Esophagus muscularis mucosa (tissue), 4 donors: ENCODE data around the gene PPARA. TPM values are rescaled to one million over a fixed set of nuclear protein-coding genes. Genes with fewer than 3 reads are reported as not detected.

ENCODE experiments used
- DNase-seq: peaks from one replicate; pipeline ENCODE4 v3.0.0-alpha.2; 2017; ENCODE audit errors: extremely low spot score
- H3K27ac ChIP-seq, 4 donors: fragments of 200-600 bp; sonication (generic); replicated peaks in 1 of 4; 1 replicate in 3 of 4; 2 replicates in 1 of 4; pipeline ENCODE4 v1.5.1; 2016 to 2019; ENCODE audit warnings: mild to moderate bottlenecking in 1 of 4
- H3K27me3 ChIP-seq, 4 donors: fragments of 200-600 bp; sonication (generic); one replicate each; pipeline versions ENCODE4 v1.5.1 to v1.6.0; 2016 to 2019
- H3K36me3 ChIP-seq, 4 donors: fragments of 200-600 bp; sonication (generic); one replicate each; pipeline ENCODE4 v1.5.1; 2016 to 2019
- H3K4me1 ChIP-seq, 4 donors: fragments of 200-600 bp; sonication (generic); one replicate each; pipeline ENCODE4 v1.5.1; 2016 to 2019
- H3K4me3 ChIP-seq, 4 donors: fragments of 200-600 bp; sonication (generic); 1 replicate in 2 of 4; 2 replicates in 2 of 4; pipeline ENCODE4 v1.5.1; 2016 to 2019; ENCODE audit warnings: mild to moderate bottlenecking in 4 of 4, moderate library complexity in 1 of 4
- H3K9me3 ChIP-seq, 4 donors: fragments of 200-600 bp; sonication (generic); 1 replicate in 3 of 4; 2 replicates in 1 of 4; pipeline ENCODE4 v1.5.1; 2016 to 2019
- EP300 ChIP-seq: sonication (generic); formaldehyde crosslinking; IDR thresholded peaks from one replicate; pipeline ENCODE4 v1.6.1; 2017; ENCODE audit warnings: antibody characterized with exemption
- POLR2A ChIP-seq: fragments of 450-650 bp; IDR thresholded peaks from one replicate; pipeline ENCODE4 v1.6.1; 2017; ENCODE audit warnings: antibody characterized with exemption, moderate library complexity, mild to moderate bottlenecking, low read depth
- POLR2AphosphoS5 ChIP-seq, 2 donors: sonication (generic); formaldehyde crosslinking; IDR thresholded peaks; one replicate each; pipeline ENCODE4 v1.6.1; 2017; ENCODE audit warnings: antibody characterized with exemption in 2 of 2
- WGBS: methylation state at CpG from one replicate; pipeline ENCODE4 v1.1.5; 2018; 5-methylcytosine and 5-hydroxymethylcytosine counted together
- intact Hi-C: fragments of 100-400 bp; cut with DNase I; formaldehyde crosslinking; loops from one replicate; pipeline ENCODE4 v1.15.1; 2023
- total RNA-seq, 4 donors: library from RNA; depleted of rRNA; stranded (reverse); fragments of >200 nt; gene quantifications; one replicate each; pipeline versions ENCODE4 v1.1.0 to v1.2.1, GENCODE V29; 2016
- TF ChIP-seq, protein P1 (sequence below), 3 experiments: fragments of 200-600 bp in 2 of 3; fragments of 450-650 bp in 1 of 3; sonication (generic) in 2 of 3; IDR thresholded peaks; one replicate each; pipeline ENCODE4 v1.5.1; 2017 to 2019; ENCODE audit warnings: antibody characterized with exemption in 3 of 3, mild to moderate bottlenecking in 2 of 3, moderate library complexity in 1 of 3

Gene PPARA
- total RNA-seq, 4 donors from 2014 or later = 17.0 to 50.9 (median 26.8) TPM

DNA sequence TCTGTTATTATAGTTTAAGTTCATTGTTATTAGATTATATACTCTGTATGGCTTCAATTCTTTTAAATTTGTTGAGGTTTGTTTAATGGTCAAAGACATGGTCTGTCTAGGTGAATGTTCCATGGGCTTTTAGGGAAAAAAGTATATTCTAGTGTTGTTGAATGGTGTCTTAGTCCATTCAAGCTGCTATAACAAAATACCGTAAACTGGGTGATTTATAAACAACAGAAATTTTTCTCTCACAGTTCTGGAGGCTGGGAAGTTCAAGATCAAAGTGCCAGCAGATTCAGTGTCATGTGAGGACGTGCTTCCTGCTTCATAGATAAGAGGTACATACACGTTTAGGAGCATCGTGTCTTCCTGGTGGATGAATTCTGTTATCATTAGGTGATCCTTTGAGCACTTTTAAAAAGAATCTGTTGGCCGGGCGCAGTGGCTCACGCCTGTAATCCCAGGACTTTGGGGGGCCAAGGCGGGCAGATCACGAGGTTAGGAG lies 26.2 kb downstream of the PPARA start:
- TF ChIP-seq EP300 (no peak), POLR2AphosphoS5 (IDR thresholded peaks at IDR 0.05) (no peak)
- Histone ChIP-seq H3K9me3 (peaks cover 0 to 16% (median 10%) of the 10 kb centered on the region in 4 donors), H3K27ac (no peak overlapping the region), H3K36me3 (peaks cover 8 to 28% (median 19%) of the 10 kb centered on the region in 4 donors), H3K4me3 (no peak overlapping the region), H3K4me1 (peaks cover 15 to 24% (median 19%) of the 10 kb centered on the region in 4 donors), H3K27me3 (no peaks in the 10 kb centered on the region)
- intact Hi-C loops = no loop called here
- DNase-seq = no peak
- 96% methylated on average over 9 of the region's 9 CpGs for WGBS

DNA sequence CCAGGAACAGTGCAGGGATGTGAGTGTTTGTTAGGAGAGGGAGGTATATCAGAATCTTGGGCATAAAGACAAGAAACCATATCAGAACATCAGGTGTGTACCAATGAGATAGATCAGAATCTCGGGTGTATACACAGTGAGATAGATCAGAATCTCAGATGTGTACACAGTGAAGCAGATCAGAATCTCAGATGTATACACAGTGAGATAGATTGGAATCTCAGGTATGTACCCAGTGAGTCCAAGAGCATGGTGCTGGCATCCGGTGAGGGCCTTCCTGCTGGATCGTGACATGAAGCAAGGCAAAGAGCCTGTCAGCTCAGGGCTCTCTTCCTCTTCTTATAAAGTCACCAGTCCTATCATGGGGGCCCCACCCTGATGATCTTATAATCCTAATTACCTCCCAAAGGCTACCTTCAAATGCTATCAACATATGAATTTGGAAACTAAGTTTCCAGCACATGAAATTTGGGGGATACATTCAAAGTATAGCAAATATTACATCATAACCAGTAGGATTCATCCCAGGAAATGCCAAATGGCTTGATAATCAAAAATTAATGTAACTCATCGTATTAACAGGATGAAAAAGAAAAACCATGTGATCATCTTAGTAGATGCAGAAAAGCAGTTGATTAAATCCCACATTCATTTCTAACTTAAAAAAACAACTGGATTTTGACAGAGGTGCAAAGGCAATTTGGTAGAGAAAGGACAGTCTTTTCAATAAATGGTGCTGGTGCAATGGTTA lies 28.6 kb downstream of the PPARA start:
- intact Hi-C loops = no loop called here
- Histone ChIP-seq H3K27ac (no peak overlapping the region), H3K36me3 (peaks cover 8 to 42% (median 26%) of the 10 kb centered on the region in 4 donors), H3K27me3 (no peaks in the 10 kb centered on the region), H3K9me3 (peaks cover 0 to 16% (median 10%) of the 10 kb centered on the region in 4 donors), H3K4me3 (no peak overlapping the region), H3K4me1 (peaks cover 0 to 1% (median 0%) of the 10 kb centered on the region in 4 donors)
- 86% methylated on average over 4 of the region's 4 CpGs for WGBS
- DNase-seq = no peak
- TF ChIP-seq POLR2AphosphoS5 (IDR thresholded peaks at IDR 0.05) = no peak
- no peak for TF ChIP-seq POLR2A
- TF ChIP-seq, protein P1, sequence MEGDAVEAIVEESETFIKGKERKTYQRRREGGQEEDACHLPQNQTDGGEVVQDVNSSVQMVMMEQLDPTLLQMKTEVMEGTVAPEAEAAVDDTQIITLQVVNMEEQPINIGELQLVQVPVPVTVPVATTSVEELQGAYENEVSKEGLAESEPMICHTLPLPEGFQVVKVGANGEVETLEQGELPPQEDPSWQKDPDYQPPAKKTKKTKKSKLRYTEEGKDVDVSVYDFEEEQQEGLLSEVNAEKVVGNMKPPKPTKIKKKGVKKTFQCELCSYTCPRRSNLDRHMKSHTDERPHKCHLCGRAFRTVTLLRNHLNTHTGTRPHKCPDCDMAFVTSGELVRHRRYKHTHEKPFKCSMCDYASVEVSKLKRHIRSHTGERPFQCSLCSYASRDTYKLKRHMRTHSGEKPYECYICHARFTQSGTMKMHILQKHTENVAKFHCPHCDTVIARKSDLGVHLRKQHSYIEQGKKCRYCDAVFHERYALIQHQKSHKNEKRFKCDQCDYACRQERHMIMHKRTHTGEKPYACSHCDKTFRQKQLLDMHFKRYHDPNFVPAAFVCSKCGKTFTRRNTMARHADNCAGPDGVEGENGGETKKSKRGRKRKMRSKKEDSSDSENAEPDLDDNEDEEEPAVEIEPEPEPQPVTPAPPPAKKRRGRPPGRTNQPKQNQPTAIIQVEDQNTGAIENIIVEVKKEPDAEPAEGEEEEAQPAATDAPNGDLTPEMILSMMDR (IDR thresholded peaks at IDR 0.05) = no peak
- no peak for TF ChIP-seq EP300

DNA sequence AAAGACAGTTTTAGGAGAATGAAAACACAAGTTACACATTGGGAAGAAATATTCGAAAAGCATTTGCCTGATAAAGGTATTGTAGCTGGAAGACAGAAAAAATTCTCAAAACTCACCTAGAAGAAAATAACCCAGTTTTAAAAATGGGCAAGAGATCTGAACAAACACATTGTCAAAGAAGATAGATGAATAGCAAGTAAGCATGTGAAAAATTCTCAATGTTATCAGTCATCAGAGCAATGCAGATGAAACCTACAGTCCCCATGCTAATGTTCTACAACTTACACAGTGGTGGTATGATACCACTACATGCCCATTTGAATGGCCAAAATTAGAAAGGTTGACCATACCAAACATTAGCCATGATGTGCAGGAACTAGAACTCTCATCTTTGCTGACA lies 29.4 kb downstream of the PPARA start:
- Histone ChIP-seq H3K27me3 (no peaks in the 10 kb centered on the region), H3K4me1 (no peaks in the 10 kb centered on the region), H3K27ac (no peak overlapping the region), H3K4me3 (no peak overlapping the region), H3K36me3 (peaks cover 8 to 46% (median 27%) of the 10 kb centered on the region in 4 donors), H3K9me3 (peaks cover 0 to 16% (median 10%) of the 10 kb centered on the region in 4 donors)
- 98% methylated on average over 1 of the region's 1 CpG for WGBS
- TF ChIP-seq POLR2A (no peak), EP300 (no peak), POLR2AphosphoS5 (IDR thresholded peaks at IDR 0.05) (no peak)
- TF ChIP-seq, protein P1 (IDR thresholded peaks at IDR 0.05) = no peak
- no peak for DNase-seq
- intact Hi-C loops = no loop called here

DNA sequence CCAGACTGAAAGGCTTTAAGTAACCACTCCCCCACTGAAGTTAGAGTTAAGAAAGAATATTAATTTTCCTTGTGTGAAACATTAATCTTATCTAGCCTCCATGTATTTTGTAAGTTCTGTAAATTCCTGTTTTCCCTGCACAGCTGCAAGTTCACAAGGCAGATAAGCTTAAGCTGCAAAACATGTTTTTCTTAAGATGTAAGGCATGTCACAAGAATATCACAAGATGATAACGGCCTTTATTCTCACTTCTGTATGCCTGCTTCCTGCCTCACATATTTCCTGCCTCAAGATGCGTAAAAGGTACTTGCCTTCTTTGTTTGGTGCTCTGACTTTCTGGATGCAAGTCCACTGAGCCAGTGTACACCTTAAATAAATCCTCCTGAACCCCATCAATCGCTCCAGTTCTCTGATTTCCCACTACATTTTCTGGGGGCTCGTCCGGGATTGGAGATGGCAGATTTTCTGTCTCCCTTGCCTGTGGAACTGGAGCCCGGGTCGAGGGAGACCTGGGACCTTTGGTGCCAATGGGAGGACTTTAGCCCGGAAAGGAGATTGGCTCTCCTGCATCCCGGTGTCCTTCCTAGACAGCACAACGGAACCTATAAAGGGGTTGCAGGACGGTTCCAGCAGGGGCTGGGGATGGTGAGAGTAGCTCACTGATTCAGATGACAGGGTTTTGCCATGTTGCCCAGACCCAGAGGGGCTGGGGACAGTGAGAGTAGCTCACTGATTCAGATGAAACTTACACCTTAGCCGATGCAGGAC lies 30.2 kb downstream of the PPARA start:
- no peak for TF ChIP-seq EP300
- no peak for TF ChIP-seq POLR2AphosphoS5 (IDR thresholded peaks at IDR 0.05)
- TF ChIP-seq, protein P1 (IDR thresholded peaks at IDR 0.05) = no peak
- no peak for TF ChIP-seq POLR2A
- Histone ChIP-seq H3K4me1 (no peaks in the 10 kb centered on the region), H3K9me3 (peaks cover 0 to 16% (median 10%) of the 10 kb centered on the region in 4 donors), H3K36me3 (peaks cover 8 to 46% (median 27%) of the 10 kb centered on the region in 4 donors), H3K27ac (no peak overlapping the region), H3K4me3 (no peak overlapping the region), H3K27me3 (no peaks in the 10 kb centered on the region)
- intact Hi-C loops = no loop called here
- DNase-seq = no peak
- WGBS = 99% methylated on average over 12 of the region's 12 CpGs

DNA sequence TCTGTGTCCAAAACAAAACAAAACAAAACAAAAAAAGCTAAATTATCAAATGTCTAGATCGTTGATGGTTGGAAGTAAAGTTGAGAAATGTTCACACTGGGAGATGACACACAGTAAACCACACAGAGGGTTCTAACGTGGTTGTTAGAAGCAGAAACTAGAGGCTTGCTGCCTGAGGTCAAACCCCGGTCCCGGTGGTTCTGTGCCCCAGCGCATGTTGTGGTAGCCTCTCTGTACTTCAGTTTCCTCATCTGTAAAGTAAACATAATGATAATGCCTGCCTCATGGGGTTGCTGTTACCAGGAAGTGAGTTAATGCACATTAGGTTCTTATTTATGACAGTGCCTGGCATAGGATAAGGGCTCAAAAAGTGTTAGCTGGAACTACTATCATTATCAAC lies 33.4 kb downstream of the PPARA start:
- H3K9me3 ChIP-seq = peaks cover 0 to 16% (median 10%) of the 10 kb centered on the region in 4 donors
- peaks cover 4 to 55% (median 29%) of the 10 kb centered on the region in 4 donors for H3K36me3 ChIP-seq
- H3K4me1 ChIP-seq = no peaks in the 10 kb centered on the region
- intact Hi-C loops = no loop called here
- TF ChIP-seq POLR2AphosphoS5 (IDR thresholded peaks at IDR 0.05) (no peak), POLR2A (no peak), EP300 (no peak)
- TF ChIP-seq, protein P1 (IDR thresholded peaks at IDR 0.05) = no peak
- WGBS = 80% methylated on average over 5 of the region's 5 CpGs
- no peak overlapping the region for H3K4me3 ChIP-seq
- H3K27me3 ChIP-seq = no peaks in the 10 kb centered on the region
- DNase-seq = no peak
- no peak overlapping the region for H3K27ac ChIP-seq
